ENCODE results near the gene RAB5B. TPM values are rescaled to one million over a fixed set of nuclear protein-coding genes. Genes with fewer than 3 reads are reported as not detected.

RAB5B gene
- total RNA-seq, 1 experiment from 2014 or later = 48.4 TPM

DNA sequence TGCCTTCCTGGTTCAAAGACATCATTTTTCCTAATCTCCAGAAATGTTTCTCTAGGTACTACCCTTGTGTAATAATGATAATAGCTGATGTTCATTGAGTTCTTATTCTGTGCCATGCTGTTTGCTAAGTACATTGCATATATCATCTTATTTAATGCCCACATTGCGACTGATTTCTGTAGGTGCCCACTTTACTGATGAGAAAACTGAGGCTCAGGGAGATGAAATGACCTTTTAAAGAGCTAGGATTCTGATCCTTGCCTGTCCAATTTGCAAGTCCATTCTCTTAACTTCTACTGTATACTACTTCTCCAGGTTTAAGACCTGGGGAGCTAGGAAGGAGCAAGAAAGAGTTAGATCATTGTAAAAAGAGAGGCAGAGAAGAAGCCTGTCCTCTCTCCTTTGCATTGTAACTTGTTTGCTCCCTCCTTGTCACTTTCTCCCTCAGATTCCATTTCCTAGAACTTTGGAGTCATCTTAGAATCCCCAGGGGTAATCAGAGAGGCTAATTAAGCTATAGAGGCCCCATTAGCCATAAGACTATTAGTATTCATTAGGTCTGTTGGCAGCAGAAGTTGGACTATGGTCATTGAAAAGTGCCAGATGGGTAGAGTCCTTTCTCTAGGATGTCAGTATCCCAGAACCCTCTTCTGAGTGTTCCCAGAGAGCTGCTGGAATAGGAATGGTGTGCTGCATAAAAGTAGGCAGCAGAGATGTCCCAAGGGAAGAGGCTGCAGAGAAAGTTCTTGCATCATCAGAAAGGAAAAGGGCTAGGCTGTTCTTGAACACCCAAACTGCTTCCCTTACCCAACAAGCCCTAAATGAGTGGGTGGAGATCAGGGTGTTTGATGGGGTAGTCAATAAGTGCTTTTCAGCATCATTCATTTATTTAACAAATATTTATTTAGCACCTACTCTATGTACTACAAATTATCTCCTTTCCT, 39.8 kb upstream of the RAB5B start:
- Histone ChIP-seq H3T11ph (ENCODE audit: low read length) (no peak overlapping the region), H2BK15ac (ENCODE audit: low read depth, low read length) (no peak overlapping the region), H2BK5ac (ENCODE audit: insufficient read length, low read length) (no peak overlapping the region), H2AK5ac (ENCODE audit: insufficient read length, low read length) (no peak overlapping the region), H3K14ac (ENCODE audit: insufficient read depth, low read length) (no peak overlapping the region), H4K5ac (ENCODE audit: insufficient read length, low read depth, low read length) (no peak overlapping the region), H3K9me3 (ENCODE audit: control insufficient read depth, low read depth, low read length) (no peaks in the 10 kb centered on the region), H3K79me1 (ENCODE audit: insufficient read depth, low read depth, low read length, poor library complexity, severe bottlenecking) (no peaks in the 10 kb centered on the region), H4K91ac (ENCODE audit: insufficient read length, low read depth, low read length) (no peak overlapping the region), H3K23ac (ENCODE audit: insufficient read length, low read depth, low read length) (no peak overlapping the region), H3K56ac (ENCODE audit: insufficient read length, low read depth, low read length) (no peak overlapping the region), H2BK120ac (ENCODE audit: low read depth, low read length, poor library complexity, severe bottlenecking) (no peak overlapping the region), H3K4me1 (ENCODE audit: insufficient read depth, low read length) (peaks cover 5% of the 10 kb centered on the region; the same call in 1 of the 2 replicates), H3K27ac (ENCODE audit: insufficient read length, low read depth, low read length) (no peak overlapping the region), H3K18ac (ENCODE audit: insufficient read length, low read depth, low read length) (no peak overlapping the region), H2AFZ (ENCODE audit: low read length) (no peak overlapping the region), H4K8ac (replicated peaks; ENCODE audit: insufficient read length, low read depth, low read length) (no peak overlapping the region), H3K23me2 (ENCODE audit: insufficient read length, low read depth, low read length, poor library complexity, severe bottlenecking) (peaks cover 15% of the 10 kb centered on the region), H2BK20ac (ENCODE audit: low read depth, low read length, poor library complexity, severe bottlenecking) (no peak overlapping the region), H2BK12ac (ENCODE audit: insufficient read length, low read depth, low read length) (no peak overlapping the region), H3K4me2 (ENCODE audit: insufficient read depth, insufficient read length, low read length) (no peak overlapping the region), H3K79me2 (ENCODE audit: insufficient read depth, low read length) (no peaks in the 10 kb centered on the region), H4K20me1 (ENCODE audit: control insufficient read depth, insufficient read depth, insufficient read length) (no peaks in the 10 kb centered on the region), H3K4ac (ENCODE audit: low read depth, low read length) (no peak overlapping the region), H3K9ac (ENCODE audit: extremely low read depth, insufficient read length, low read length) (no peak overlapping the region), H3K27me3 (ENCODE audit: insufficient read depth, low read length) (peaks cover 4% of the 10 kb centered on the region; the same call in 1 of the 2 replicates)
- no peaks in the 10 kb centered on the region; a peak in 1 of 5 replicates for H3K9me3 Mint-ChIP-seq
- TF ChIP-seq, protein P1, sequence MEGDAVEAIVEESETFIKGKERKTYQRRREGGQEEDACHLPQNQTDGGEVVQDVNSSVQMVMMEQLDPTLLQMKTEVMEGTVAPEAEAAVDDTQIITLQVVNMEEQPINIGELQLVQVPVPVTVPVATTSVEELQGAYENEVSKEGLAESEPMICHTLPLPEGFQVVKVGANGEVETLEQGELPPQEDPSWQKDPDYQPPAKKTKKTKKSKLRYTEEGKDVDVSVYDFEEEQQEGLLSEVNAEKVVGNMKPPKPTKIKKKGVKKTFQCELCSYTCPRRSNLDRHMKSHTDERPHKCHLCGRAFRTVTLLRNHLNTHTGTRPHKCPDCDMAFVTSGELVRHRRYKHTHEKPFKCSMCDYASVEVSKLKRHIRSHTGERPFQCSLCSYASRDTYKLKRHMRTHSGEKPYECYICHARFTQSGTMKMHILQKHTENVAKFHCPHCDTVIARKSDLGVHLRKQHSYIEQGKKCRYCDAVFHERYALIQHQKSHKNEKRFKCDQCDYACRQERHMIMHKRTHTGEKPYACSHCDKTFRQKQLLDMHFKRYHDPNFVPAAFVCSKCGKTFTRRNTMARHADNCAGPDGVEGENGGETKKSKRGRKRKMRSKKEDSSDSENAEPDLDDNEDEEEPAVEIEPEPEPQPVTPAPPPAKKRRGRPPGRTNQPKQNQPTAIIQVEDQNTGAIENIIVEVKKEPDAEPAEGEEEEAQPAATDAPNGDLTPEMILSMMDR (conservative IDR thresholded peaks at IDR 0.05) = no peak
- no peak overlapping the region; a peak in 1 of 5 replicates for H3K4me3 Mint-ChIP-seq
- peaks cover 32% of the 10 kb centered on the region for H3K27me3 Mint-ChIP-seq (ENCODE audit: low read depth)
- no peak for DNase-seq
- H3K27ac Mint-ChIP-seq = no peak overlapping the region
- peaks cover 27 to 32% of the 10 kb centered on the region in 2 experiments for H3K4me1 Mint-ChIP-seq
- H3K36me3 Mint-ChIP-seq (ENCODE audit: insufficient read depth in 1 of 3, low read depth in 3 of 3) = no peaks in the 10 kb centered on the region; a peak in 1 of 7 replicates
- no CpG with 5 or more reads among the region's 1 CpG for WGBS (ENCODE audit: extremely low coverage, insufficient read length, low lambda C conversion rate)
